Esophagus squamous epithelium (tissue), 4 donors: ENCODE measurements around the gene MBOAT1.

Experiments used
- CTCF ChIP-seq, 6 experiments: fragments of 450-650 bp in 4 of 6; fragments of 200-600 bp in 2 of 6; sonication (generic) in 2 of 6; IDR thresholded peaks; one replicate each; pipeline ENCODE4 v1.5.1; 2016 to 2019; ENCODE audit warnings: antibody characterized with exemption in 6 of 6, mild to moderate bottlenecking in 4 of 6, moderate library complexity in 4 of 6
- POLR2A ChIP-seq, 4 donors: fragments of 450-650 bp; IDR thresholded peaks; one replicate each; pipeline ENCODE4 v1.6.1; 2017; ENCODE audit warnings: antibody characterized with exemption in 4 of 4, mild to moderate bottlenecking in 4 of 4, moderate library complexity in 3 of 4

- TF ChIP-seq POLR2A (IDR thresholded peaks at IDR 0.05), result no peak
- no peak for TF ChIP-seq CTCF (IDR thresholded peaks at IDR 0.05)
Measured at GRCh38 chr6:20112241-20112640, 100.0 kb downstream of the MBOAT1 start.
